HepG2 (cell line): ENCODE data around the gene NT5DC1. TPM values are rescaled to one million over a fixed set of nuclear protein-coding genes. Genes with fewer than 3 reads are reported as not detected.

Experiments
- ATAC-seq: fragments of 200-7000 bp; cut with Tn5 transposase; 3 replicates; pipeline ENCODE4 v1.9.1; 2020; ENCODE audit warnings: mild to moderate bottlenecking, moderate library complexity
- BruUV-seq: library from RNA; stranded (reverse); fragments of 400-500 nt; replicated peaks from 2 replicates; lab custom pipeline; 2021; lab: Mats Ljungman, UMichigan
- CTCF ChIA-PET: fragments of 300-600 bp; formaldehyde crosslinking; extraction: SDS; loops from one replicate; lab custom pipeline; 2021; ENCODE audit warnings: low total read pairs, inconsistent platforms, low intra/inter-chr PET ratio; lab: Yijun Ruan, JAX
- POLR2A ChIA-PET: fragments of 350-600 bp; sonication (Branson Sonifier 250); formaldehyde crosslinking; loops from one replicate; lab custom pipeline; 2020; ENCODE audit warnings: antibody characterized with exemption, inconsistent platforms; lab: Yijun Ruan, JAX
- DNase-seq: peaks from one replicate; pipeline ENCODE4 v3.0.0-alpha.2; 2015; ENCODE audit warnings: low spot score
- FAIRE-seq: peaks from 3 replicates; lab custom pipeline; 2011; peaks lifted over from hg19 to GRCh38; lab: Jason Lieb, UNC
- H2AFZ ChIP-seq: one replicate; pipeline ENCODE4 v1.6.1; 2011; ENCODE audit warnings: low read length, inconsistent platforms
- H3K27ac ChIP-seq: fragments of 300-600 bp; 3 replicates; pipeline ENCODE4 v1.8.0; 2011; ENCODE audit warnings: mixed run types, mild to moderate bottlenecking, mixed read lengths, low read length, inconsistent platforms; ENCODE audit not compliant: insufficient read depth; ENCODE audit errors: extremely low read length
- H3K27me3 ChIP-seq, 2 experiments: fragments of 200-600 bp in 1 of 2; 2 replicates in 1 of 2; 3 replicates in 1 of 2; pipeline versions ENCODE4 v1.6.0 to v1.8.0; 2011; ENCODE audit warnings: low read length in 2 of 2, mild to moderate bottlenecking in 2 of 2, moderate library complexity in 2 of 2, inconsistent platforms in 1 of 2; ENCODE audit not compliant: insufficient read depth in 2 of 2, control insufficient read depth in 1 of 2
- H3K36me3 ChIP-seq, 2 experiments: fragments of 200-600 bp in 1 of 2; replicated peaks in 1 of 2; 2 replicates in 1 of 2; 3 replicates in 1 of 2; pipeline versions ENCODE4 v1.5.1 to v1.8.0; 2011; ENCODE audit warnings: low read length in 2 of 2, inconsistent platforms in 1 of 2; ENCODE audit not compliant: insufficient read depth in 2 of 2, control insufficient read depth in 1 of 2
- H3K4me1 ChIP-seq: 2 replicates; pipeline ENCODE4 v1.5.1; 2012; ENCODE audit warnings: low read length, inconsistent platforms; ENCODE audit not compliant: insufficient read depth
- H3K4me2 ChIP-seq: 2 replicates; pipeline ENCODE4 v1.6.0; 2011; ENCODE audit warnings: low read depth, low read length, inconsistent platforms
- H3K4me3 ChIP-seq, 3 experiments: fragments of 200-600 bp in 1 of 3; sonication (generic), shearing (Covaris generic) in 1 of 3; replicated peaks in 1 of 3; 2 replicates each; pipeline ENCODE4 v1.5.1; 2011 to 2016; ENCODE audit warnings: low read length in 3 of 3, inconsistent platforms in 2 of 3, low read depth in 2 of 3, mild to moderate bottlenecking in 2 of 3, control low read depth in 1 of 3, mixed read lengths in 1 of 3; ENCODE audit not compliant: insufficient read depth in 1 of 3
- H3K79me2 ChIP-seq: one replicate; pipeline ENCODE4 v1.6.1; 2011; ENCODE audit warnings: low read length, inconsistent platforms; ENCODE audit not compliant: insufficient read depth
- H3K9ac ChIP-seq: 2 replicates; pipeline ENCODE4 v1.6.0; 2011; ENCODE audit warnings: mild to moderate bottlenecking, low read depth, low read length, inconsistent platforms; ENCODE audit not compliant: insufficient read depth
- H3K9me3 ChIP-seq: 2 replicates; pipeline ENCODE4 v1.5.1; 2012; ENCODE audit warnings: mild to moderate bottlenecking, low read length
- H4K20me1 ChIP-seq: 2 replicates; pipeline ENCODE4 v1.6.0; 2011; ENCODE audit warnings: inconsistent platforms, mild to moderate bottlenecking, low read length, moderate library complexity; ENCODE audit not compliant: insufficient read depth
- AHDC1 ChIP-seq: sonication (generic); formaldehyde crosslinking; IDR thresholded peaks from 2 replicates; pipeline ENCODE4 v1.5.1; 2020; ENCODE audit warnings: mild to moderate bottlenecking, missing genetic modification reagents, borderline replicate concordance
- ATF7 ChIP-seq, 2 experiments: fragments of 450-650 bp in 1 of 2; sonication (generic) in 1 of 2; formaldehyde crosslinking in 1 of 2; IDR thresholded peaks; 2 replicates each; pipeline versions ENCODE4 v1.4.0 to v1.6.1; 2016 to 2020; ENCODE audit warnings: antibody characterized with exemption in 1 of 2, mild to moderate bottlenecking in 1 of 2, missing genetic modification reagents in 1 of 2
- CREB1 ChIP-seq, 2 experiments: fragments of 450-650 bp in 1 of 2; IDR thresholded peaks; 2 replicates each; pipeline ENCODE4 v1.6.1; 2016 to 2017; ENCODE audit warnings: control low read depth in 1 of 2, mild to moderate bottlenecking in 1 of 2, missing compliant biosample characterization in 1 of 2, missing genetic modification characterization in 1 of 2
- FOXP1 ChIP-seq, 2 experiments: fragments of 450-650 bp in 1 of 2; IDR thresholded peaks; 2 replicates each; pipeline ENCODE4 v1.6.1; 2017 to 2018; ENCODE audit warnings: antibody characterized with exemption in 1 of 2
- NKX3-1 ChIP-seq: sonication (generic); formaldehyde crosslinking; IDR thresholded peaks from 2 replicates; pipeline ENCODE4 v1.5.0; 2020; ENCODE audit warnings: missing genetic modification reagents
- POLR2AphosphoS5 ChIP-seq: IDR thresholded peaks from 2 replicates; pipeline ENCODE4 v1.6.1; 2012; ENCODE audit warnings: low read depth, low read length
- ZBTB25 ChIP-seq: IDR thresholded peaks from 2 replicates; pipeline ENCODE4 v1.6.1; 2018; ENCODE audit warnings: missing genetic modification reagents
- ZNF232 ChIP-seq: sonication (generic); formaldehyde crosslinking; IDR thresholded peaks from 2 replicates; pipeline ENCODE4 v1.4.0; 2020; ENCODE audit warnings: missing genetic modification reagents, borderline replicate concordance
- ZNF576 ChIP-seq: sonication (generic); formaldehyde crosslinking; IDR thresholded peaks from 2 replicates; pipeline ENCODE4 v1.4.0; 2020; ENCODE audit warnings: mild to moderate bottlenecking, missing genetic modification reagents
- WGBS: methylation state at CpG from one replicate; pipeline ENCODE4 v1.1.6; 2017; ENCODE audit warnings: low lambda C conversion rate; 5-methylcytosine and 5-hydroxymethylcytosine counted together
- in situ Hi-C: cut with HindIII; loops from 2 replicates; pipeline ENCODE4 v1.10.0; 2017; ENCODE audit warnings: low pct_unique_long_range_greater_than_20kb; ENCODE audit not compliant: extremely low pct_ligation_motif_present
- intact Hi-C: fragments of 100-400 bp; cut with micrococcal nuclease; formaldehyde crosslinking; loops from one replicate; pipeline ENCODE4 v1.10.0; 2022; ENCODE audit not compliant: unreplicated experiment
- polyA plus RNA-seq, 8 experiments: library from polyadenylated mRNA; depleted of rRNA in 3 of 8; stranded (reverse) in 7 of 8; unstranded in 1 of 8; fragments of >200 nt; fragmentation: Illumina TruSeq in 4 of 8; extraction: Trizol in 4 of 8; gene quantifications; 2 replicates each; pipeline versions ENCODE4 v1.2.1 to v1.2.3, GENCODE V29; 2011 to 2016; ENCODE audit warnings: low read depth in 4 of 8, missing spikeins in 1 of 8, mixed read lengths in 1 of 8; ENCODE audit not compliant: insufficient read depth in 1 of 8
- total RNA-seq, 5 experiments: library from RNA; depleted of rRNA; stranded (reverse); fragments of >200 nt; fragmentation: Illumina TruSeq; extraction: Trizol; gene quantifications; 2 replicates each; pipeline ENCODE4 v1.2.3, GENCODE V29; 2016; ENCODE audit warnings: low read depth in 1 of 5

The NT5DC1 gene
- total and polyA plus RNA-seq, 2 of the 13 experiments (the other 11 are each of a cell fraction or from before 2014, with no cell fraction given) = 27.0 to 56.1 TPM

GRCh38 chr6:116218172-116218633, 117.5 kb downstream of the NT5DC1 start (continued):
- TF ChIP-seq ZBTB25 = 0 out of 2 replicates have a peak, but pooled peaks have one; percentile 24
- TF ChIP-seq ZNF232 = peak; percentile 82; the same call in 1 of the 2 replicates
- no peak for TF ChIP-seq POLR2AphosphoS5
- no peak for TF ChIP-seq FOXP1 (IDR thresholded peaks at IDR 0.05)
- TF ChIP-seq FOXP1 (CRISPR knock-in tag; IDR thresholded peaks at IDR 0.05) = no peak

- intact Hi-C loops (loop anchor here (2.0 to 10.0 kb wide), 2 partner anchors 28 to 104 kb away; no protein-coding TSS in a partner anchor), in situ Hi-C loops (no loop called here)
- FAIRE-seq (peak; percentile 40), DNase-seq (no peak), ATAC-seq (no peak)
- peaks cover 11% of the 10 kb centered on the region for H3K4me1 ChIP-seq
- peaks cover 0 to 3% of the 10 kb centered on the region in 2 experiments; a peak in 3 of 5 replicates for H3K36me3 ChIP-seq
- H3K4me2 ChIP-seq = no peak overlapping the region
- no peaks in the 10 kb centered on the region for H3K79me2 ChIP-seq
- H3K4me3 ChIP-seq = no peak overlapping the region
- BruUV-seq = no TSS peak
- H4K20me1 ChIP-seq = 0 out of 2 replicates have a peak, but pooled peaks cover 3% of the 10 kb centered on the region
- H2AFZ ChIP-seq = no peak overlapping the region
- no peak overlapping the region for H3K9ac ChIP-seq
- no peaks in the 10 kb centered on the region for H3K9me3 ChIP-seq
- POLR2A ChIA-PET = no interaction called here
- 79% methylated on average over 5 of the region's 5 CpGs for WGBS
- H3K27ac ChIP-seq = no peak overlapping the region
- no peaks in the 10 kb centered on the region for H3K27me3 ChIP-seq
- TF ChIP-seq ATF7 (IDR thresholded peaks at IDR 0.05) (peak; percentile 32; the same call in 1 of the 2 replicates), ATF7 (CRISPR knock-in tag; IDR thresholded peaks at IDR 0.05) (no peak), ZNF576 (CRISPR knock-in tag) (no peak), CREB1 (IDR thresholded peaks at IDR 0.05) (peak; percentile 58), CREB1 (CRISPR knock-in tag; IDR thresholded peaks at IDR 0.05) (no peak), NKX3-1 (no peak), AHDC1 (CRISPR knock-in tag) (no peak)
- TF ChIP-seq, all 625 proteins: peak for 2
- CTCF ChIA-PET = interaction anchor here (1.6 to 3.1 kb wide), 4 partner anchors 51 to 629 kb away, joined by 3 to 29 read pairs (median 13); no protein-coding TSS in a partner anchor
These were observed 118.2 kb downstream of the NT5DC1 start for GRCh38 chr6:116218866-116219265.
